GM19035 (cell line): ENCODE results near the gene MEIOSIN.
A peak's percentile ranks its signal among the peaks of the same experiment; 100 is the strongest.

Experiments
- ATAC-seq: cut with Tn5 transposase; IDR thresholded peaks from one replicate; pipeline ENCODE4 v1.9.1; 2021; ENCODE audit not compliant: unreplicated experiment

MEIOSIN gene

GRCh38 chr19:45779231-45780145 lies 46.2 kb downstream of the MEIOSIN start:
- ATAC-seq: peak; percentile 78

- no peak for ATAC-seq
Measured at GRCh38 chr19:45780146-45780447, 46.9 kb downstream of the MEIOSIN start.

DNA sequence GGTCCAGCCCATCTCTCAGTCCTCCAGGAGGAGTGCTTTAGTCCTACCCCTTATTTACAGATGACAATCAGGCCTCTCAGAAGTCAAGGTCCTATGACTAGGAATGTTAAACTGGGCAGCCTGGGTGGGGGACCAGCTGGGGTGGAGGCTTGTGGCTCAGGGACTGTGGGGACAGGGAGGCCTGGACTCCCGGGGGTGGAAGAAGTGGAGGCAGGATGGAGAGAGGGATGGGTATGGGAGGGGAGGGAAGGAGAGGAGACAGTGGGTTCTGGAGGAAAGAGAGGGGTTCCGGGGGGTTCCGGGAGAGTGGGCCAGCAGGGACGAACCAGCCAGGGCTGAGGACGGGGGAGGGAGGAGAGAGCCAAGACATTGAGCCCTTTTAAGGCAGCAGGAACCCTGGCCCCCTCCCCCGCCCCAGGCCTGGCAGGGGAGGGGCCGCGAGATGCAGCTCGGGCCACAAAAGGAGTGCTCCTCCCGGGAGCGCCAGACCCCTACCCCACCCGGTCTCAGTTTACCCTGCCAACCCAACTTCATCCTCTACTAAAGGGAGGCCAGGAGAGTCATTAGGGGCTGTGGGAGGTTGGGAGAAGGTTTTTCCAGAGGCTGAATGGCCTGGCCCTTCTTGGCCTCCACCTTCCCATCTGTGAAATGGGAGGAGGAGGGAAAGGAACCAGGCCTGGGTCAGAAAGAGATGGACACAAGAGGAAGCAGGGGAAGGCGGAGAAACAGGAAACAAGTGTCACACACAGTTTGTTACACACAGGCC lies 47.4 kb downstream of the MEIOSIN start:
- ATAC-seq: no peak

DNA sequence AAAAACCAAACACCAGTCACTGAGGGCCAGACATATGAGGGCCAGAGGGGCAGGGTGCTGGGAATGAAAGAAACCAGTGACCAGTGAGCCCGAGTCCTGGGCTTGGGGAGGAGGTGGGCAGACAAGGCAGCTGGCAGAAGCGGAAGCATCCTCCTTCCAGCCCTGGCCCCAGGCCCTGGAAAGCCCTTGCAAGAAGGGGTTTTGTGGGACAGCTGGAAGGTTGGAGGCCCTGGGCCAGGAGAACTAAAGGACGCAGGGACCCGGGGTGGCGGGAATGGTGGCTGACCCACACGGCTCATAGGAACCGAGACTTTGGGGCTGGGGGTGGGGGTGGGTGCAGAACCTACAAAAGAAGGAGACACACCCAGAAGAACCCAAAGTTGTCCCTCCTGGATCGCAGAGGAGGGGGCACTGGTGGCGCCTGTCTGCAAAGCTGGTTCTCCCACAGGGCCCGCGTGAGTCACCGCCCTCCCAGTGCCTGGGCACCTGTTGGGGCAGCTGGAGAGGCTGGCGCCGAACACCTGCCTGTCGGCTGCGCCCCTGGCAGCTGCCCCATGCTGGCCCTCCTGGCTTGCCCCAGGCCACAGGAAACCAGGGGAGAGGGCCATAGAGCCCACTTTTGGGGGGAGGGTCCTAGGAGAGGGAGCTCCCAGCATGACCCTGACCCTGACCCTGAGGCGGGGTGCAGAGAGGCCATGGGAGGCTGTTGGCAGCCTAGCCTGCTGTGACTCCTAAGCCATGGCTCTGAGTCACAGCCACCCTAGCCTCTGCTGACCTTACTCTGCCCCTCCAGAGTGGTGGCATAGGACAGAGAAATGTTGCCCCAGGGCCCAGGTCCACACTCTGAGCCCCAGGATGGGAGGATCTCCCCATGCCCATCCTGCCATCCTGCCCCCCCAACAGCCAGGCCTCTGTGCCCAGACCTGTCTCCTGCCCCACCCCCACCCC lies 48.2 kb downstream of the MEIOSIN start:
- ATAC-seq: no peak

DNA sequence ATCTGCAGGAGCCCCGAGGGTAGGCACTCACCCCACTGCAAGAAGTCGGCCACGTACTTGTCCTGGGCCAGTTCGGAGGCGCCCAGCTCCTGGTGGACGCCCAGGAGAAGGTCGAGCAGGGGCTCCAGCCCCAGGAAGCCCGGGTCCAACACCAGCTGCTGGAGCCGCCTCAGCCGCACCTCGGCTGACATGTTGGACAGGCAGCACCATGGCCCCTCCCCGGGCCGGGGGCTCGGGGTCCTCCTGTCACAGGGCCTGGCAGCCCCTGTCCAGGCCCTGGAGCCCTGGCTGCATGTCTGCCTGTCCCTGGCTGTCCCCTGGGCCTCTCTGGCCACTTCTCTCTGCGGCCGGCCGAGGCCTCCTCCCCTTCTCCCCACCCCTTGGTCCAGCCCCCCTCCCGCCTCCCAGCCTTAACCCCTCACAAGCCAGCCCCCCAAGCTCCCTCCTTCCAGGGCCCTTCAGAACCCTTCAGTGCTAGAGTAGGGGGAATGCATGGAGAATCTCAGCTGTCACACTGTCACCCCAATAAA lies 49.0 kb downstream of the MEIOSIN start, which contains the start of gene DMPK:
Gene DMPK, minus strand, starts transcription at position 329 of the 530 bp plus-strand sequence. Its CDS starts 138 bp downstream, at position 191.
- ATAC-seq: no peak

GRCh38 chr19:45782820-45783785 lies 49.9 kb downstream of the MEIOSIN start:
- ATAC-seq: no peak

DNA sequence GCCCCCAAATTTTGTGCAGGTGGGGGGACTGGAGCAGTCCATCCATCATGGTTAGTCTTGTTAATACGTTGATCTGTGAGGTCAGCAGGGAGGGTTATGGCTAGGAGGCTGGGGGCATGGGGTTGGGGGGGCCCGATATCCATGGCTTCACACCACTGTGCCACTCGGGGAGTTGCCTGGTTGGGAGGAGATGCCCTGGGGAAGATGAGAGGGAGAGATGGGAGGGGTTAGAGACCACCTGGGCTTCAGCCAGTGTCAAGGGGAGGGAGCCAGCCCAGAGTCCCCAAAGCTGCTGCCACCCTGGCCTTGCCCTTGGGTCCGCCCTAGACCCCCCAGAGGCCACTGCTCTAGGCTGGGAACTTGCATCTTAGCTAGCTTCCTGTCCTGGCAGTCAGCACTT lies 50.9 kb downstream of the MEIOSIN start:
- no peak for ATAC-seq

GRCh38 chr19:45785097-45785496 lies 51.9 kb downstream of the MEIOSIN start:
- ATAC-seq: no peak

- ATAC-seq: no peak
Measured at GRCh38 chr19:45785781-45786532, 52.7 kb downstream of the MEIOSIN start.

DNA sequence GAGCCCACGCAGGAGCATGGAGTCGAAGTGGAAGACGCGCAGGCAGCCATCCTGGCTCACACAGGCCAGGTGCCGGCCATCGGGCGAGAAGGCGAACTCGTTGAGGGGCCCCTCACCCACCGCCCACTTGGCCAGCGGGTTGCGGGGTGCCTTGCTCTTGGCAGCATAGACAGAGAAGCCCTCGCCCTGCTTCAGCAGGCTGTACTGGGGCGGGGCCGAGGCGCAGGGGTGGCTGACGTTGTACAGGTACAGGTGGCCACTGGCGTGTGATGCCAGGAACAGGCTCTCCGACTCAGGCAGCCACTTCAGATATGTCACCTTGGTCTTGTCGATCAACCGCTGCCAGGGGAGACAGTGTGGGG lies 53.3 kb downstream of the MEIOSIN start:
- ATAC-seq: no peak

DNA sequence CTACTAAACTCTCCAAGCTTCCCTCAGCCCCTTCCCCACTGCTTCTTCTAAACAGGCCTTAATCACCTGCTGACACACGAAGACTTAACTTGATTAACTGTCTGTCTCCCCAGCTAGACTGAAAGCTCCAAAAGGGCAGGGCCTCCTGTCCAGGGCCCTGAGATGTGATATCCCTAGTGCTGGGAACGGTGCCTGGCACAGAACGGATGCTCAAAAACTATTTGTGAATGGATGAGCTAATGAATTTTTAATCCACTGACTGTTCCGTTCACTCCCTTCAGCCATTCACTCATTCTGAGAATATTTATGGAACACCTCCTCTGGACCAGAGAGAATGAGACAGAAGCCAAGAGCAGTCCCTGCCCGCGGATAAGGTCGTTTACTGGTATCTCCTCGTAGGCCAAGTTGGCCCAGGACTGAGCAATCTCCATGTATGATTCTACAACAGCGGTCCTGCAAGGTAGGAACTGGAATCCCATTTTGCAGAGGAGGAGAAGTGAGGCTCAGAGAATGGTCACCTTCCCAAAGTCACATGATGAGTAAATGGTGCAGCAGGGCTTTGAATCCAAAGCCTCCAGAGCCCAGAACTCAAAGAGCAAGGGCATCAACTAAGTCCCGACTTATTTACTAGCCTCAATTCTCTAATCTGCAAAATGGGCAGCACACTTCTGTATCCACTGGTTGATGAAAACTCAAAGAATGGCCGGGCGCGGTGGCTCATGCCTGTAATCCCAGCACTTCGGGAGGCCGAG lies 56.0 kb downstream of the MEIOSIN start:
- ATAC-seq: no peak

GRCh38 chr19:45790942-45791341 lies 57.7 kb downstream of the MEIOSIN start:
- no peak for ATAC-seq

DNA sequence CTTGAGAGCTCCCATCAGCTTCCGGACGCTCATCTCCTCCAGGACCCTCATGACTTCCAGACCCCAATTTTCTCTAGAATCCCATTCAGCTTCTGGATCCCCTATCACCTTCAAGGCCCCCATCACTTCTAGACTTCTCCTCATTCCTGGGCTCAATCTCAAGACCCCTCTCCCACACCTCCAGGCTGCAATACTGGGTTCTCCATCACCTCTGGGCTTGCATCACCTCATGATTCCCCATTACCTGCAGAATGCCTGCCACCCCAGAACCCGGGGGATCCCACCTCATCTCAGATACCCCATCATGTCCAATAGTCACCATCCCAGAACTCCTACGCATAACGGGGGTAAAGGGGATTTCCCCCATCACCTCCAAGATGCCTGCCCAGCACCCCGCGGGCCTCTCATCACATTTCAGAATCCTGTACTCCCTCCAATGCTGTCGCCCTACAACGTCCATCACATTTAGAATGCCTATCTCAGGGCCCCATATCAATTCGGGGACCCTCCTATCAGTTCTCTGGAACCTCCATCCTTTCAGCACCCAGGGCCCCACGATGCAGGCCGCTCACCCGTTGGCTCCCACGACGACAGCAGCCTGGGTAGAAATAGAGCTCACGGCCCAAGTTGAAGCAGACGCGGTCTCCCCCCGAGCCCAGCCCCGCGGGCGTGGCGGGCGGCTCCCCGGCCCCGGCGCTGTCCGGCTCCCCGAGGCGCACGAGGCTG lies 58.7 kb downstream of the MEIOSIN start:
- ATAC-seq: peak; percentile 30

DNA sequence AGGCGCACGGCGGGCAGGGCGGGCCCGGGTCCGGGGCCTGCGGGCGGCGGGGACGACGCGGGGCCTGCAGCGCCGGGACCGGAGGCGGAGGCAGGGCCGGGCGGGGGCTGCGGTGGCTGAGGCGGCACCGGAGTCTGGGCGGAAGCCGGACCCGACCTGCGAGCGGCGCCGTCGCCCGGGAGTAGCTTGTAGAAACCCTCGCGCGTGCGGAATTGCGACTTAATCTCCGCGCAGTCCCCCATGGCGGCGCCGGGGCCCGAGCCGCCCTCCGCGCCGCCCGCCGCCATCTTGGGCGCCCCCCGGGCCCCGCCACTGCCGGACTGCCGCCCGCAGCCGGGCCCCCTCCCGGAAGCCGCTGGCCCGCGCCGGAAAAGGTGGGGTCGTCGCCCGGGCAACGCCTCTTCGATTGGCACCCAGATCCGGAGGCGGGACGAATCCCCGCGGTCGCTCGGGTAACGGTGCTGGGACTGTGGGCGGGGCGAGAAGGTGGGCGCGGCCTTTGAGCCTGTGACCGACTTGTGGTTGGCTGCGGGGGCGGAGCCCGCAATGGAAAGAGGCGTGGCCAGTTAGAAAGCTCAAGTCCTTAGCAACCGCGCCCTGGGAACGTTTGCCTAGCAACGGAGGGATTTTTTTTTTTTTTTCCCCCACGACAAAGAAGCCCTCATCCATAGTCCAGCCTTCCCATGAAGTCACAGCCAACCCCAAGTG lies 59.4 kb downstream of the MEIOSIN start, which contains the start of gene DMWD:
Gene DMWD, minus strand, starts transcription at position 376 of the 708 bp plus-strand sequence. Its CDS starts 89 bp downstream, at position 287.
- peak; percentile 91 for ATAC-seq

- no peak for ATAC-seq
Measured at GRCh38 chr19:45793178-45793564, 59.9 kb downstream of the MEIOSIN start.

DNA sequence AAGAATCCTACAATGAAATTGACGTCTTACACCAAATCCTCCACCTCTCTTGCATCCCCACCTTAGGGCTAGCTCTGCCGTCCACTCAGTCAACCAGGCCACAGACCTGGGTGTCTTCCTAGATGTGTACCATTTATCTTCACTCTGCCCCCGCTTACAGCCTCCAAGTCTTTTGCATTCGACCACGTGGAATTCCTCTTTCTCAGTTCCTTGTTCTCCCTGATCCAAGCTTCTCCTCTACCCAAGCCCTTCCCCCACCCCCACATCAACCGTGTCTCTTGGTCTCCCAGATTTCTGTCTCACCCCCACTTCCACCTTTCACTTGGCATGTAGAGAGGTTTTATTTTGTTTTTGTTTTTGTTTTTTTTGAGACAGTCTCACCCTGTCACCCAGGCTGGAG lies 60.6 kb downstream of the MEIOSIN start:
- no peak for ATAC-seq

DNA sequence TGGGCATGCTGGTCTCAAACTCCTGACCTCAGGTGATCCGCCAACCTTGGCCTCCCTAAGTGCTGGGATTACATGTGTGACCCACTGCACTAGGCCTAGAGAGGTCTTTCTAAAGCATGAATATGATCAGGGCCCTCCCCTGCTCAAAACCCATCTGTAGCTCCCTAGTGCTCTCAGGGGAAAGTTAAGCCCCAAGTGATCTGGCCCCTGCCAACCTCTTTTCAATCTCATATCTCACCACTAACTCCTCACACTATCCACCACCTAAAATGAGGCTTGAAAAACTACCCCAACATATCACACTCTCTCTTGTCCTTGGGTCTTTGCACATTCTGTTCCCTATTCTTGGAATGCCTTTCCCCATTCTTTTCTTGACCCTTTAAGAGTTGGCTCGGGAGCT lies 61.4 kb downstream of the MEIOSIN start:
- no peak for ATAC-seq
